HCEC 1CT (cell line): ENCODE data around the gene TEX261.

Experiments used
- DNase-seq: peaks from one replicate; pipeline ENCODE4 v3.0.0-alpha.2; 2017

The TEX261 gene

DNA sequence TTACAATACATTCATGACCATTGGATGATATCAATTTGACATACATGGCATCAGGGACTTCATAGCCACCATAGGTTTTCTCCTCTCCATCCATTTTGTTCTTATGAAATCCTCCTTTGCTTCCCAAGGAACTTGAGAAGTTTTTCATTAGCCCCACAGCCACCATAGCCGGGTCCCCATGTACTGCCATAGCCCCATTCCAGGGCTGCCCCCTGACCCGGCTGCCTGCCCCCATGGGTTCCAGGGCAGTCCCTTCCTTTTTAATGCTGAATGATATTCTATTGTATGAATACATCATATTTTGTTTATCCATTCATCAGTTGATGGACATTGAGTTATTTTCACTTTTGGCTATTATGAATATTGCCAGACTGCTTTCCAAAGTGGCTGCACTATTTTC is 38.5 kb downstream of the TEX261 start:
- DNase-seq = no peak

GRCh38 chr2:70954886-70955285 is 39.8 kb downstream of the TEX261 start:
- DNase-seq = no peak

GRCh38 chr2:70949086-70949485 is 45.6 kb downstream of the TEX261 start:
- DNase-seq = no peak

DNA sequence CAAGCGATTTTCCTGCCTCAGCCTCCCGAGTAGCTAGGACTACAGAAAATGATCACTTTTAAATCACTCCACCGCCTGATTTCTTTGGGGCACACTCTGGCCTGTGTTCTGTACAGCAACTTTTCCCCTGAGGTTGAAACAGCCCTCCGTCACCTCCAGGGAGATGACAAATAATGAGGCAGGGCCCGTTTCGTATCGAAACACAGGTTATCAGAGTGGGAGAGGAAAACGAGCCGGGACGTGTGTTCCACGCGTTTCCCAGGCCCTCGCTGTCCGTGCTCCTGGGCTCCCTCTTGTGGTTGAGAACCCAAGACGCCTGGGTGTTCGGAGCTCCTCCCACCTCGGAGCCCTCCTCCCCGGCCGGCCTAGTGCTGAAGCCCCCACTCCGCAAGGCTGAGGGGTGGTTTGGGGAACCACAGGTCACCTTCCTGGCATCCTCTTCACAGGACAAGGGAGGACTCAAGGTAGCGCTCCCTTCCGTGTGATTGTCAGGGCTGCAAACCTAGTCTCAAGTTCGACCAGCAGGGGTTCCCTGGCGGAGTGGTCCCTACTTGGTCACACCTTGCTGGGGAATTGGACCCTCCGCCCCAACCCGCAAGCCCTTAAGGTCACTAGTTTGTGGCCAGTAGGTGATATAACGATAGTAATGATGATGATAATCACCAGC is 46.2 kb downstream of the TEX261 start:
- peak; percentile 53 for DNase-seq

- peak; percentile 65 for DNase-seq
Measured at GRCh38 chr2:70947556-70948184, 47.0 kb downstream of the TEX261 start.

GRCh38 chr2:70946832-70947442 is 47.7 kb downstream of the TEX261 start:
- peak; percentile 32 for DNase-seq

DNA sequence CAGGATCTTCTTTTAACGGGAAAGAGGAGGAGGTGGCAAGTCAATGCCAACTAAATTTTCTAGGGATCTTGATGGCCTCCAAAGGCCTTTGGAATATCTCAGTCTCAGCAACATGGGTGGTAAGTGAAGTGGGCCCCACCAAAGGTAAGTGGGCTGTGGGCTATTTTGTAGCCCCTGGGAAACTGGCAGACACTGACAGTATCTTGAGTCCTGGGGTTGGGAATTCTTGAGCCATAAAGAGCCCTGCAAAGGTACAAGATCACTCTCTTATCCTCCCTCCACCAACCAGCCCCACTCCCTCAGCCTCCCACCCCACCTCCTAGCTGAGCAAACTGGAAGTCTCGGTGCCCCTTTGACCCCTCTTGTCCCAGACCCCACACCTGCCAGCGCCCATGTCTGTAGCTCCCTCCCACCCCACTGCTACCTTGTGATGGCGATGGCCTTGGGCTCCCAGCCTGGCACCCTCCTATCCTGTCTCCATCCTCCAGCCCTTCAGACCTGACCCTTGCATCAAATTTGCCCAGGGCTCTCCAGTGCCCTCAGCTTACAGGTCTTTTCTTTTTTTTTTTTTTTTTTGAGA is 50.5 kb downstream of the TEX261 start:
- DNase-seq = no peak

DNA sequence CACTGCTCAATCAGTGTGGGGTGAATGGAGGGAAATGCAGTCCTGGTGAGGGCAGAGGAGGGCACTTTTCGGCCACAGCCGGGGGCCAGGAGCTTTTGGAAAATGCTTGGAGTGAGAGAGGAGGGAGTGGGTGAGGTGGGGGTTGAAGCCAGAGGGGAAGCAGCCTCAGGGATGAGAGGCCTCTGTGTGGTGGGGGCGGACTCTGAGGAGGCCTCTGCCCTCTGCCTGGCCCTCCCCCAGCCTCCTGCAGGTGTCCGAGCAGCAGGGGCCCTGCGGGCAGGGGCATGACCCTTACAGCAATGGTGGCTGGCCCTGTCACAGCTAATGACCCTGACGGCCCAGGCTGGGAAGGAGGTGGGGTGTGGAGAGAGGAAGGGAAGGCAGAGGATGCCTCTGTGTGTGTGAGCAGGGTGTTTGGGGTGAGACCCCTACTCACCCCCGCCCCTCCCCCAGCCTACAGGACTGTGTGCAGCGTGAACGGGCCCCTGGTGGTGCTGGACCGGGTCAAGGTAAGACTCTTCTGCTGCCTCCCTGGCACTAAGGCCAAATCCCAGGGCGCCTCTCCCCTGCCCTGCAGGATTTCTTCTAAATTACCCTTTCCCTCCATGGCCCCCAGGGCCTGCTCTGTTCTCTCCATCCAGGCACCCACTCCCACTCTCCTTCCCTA is 51.3 kb downstream of the TEX261 start:
- no peak for DNase-seq

GRCh38 chr2:70942396-70943204 is 52.1 kb downstream of the TEX261 start:
- no peak for DNase-seq

GRCh38 chr2:70941701-70942100 is 53.0 kb downstream of the TEX261 start:
- no peak for DNase-seq

GRCh38 chr2:70941186-70941585 is 53.5 kb downstream of the TEX261 start:
- DNase-seq = no peak

DNA sequence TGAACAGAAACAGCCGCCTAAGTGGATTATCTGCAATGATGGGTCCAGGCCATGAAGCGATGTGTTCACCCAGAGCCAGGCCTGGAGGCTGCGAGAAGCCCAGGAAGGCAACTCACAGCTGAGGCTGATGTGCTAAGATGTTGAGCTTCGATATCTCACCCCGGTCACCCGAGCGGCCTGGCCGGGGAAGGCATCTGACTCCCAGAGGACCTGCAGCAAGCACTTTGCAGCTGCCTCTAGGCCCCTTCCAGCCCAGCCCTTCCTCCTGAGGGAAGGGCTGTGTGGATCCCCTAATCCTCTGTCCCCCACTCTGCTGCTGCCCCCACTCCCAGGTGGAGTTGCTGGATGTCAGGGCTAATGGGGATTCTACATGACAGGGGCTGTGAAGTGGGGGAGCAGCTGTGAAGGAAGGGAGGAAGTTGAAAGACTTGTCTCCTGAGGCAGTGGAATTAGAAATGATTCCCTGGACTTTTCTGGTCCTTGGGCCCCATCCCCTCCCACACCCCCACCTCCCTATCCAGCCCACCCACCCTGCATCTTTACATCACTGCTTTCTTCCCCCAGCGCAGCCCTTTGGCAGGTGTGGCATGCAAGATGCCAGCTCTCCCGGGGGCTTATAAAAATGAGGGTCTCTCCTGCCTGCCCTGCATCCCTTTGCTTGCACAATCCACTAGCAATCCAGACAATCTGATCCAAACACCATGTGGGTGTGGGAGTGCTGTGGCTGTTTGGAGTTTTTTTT is 54.7 kb downstream of the TEX261 start:
- DNase-seq = no peak

DNA sequence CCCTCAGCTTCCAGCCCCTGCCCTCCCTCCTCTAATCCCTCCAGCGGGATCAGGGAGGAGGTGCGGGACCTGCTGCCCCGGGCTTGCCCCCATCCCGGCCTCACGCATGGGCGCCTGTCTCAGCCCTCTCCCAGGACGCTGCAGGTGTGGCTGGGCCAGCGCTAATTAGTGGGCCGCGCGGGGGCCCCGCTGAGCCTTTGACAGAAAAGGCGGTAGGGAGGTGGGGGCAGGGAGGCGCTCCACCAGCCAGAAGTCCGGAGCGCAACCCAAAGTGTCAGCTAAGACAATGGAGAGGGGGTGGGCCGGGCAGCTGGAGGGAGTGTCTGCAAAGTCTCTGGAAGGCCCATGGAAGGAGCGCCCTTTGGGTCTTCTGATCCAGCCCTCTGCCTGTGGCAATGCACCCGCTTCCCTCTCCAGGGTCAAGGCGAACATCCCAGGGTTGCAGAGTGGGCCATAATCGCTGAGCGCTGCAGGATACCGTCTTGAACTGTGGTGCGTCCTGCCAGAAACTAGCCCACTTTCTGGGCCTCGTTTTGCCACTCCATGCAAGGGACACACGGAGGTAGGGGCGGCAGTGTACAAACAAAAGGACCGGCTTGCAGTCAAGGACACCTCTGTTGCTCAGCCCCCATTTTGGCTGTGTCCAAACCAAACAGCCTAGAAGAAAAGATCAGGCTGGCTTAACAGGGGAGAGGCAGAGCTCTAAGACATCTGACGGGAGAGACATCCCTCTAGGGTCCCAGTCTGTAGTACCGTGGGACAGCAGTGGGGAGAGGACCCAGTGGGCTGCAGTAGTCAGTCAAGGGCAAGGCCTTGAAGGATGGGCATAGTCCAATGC is 55.5 kb downstream of the TEX261 start:
- no peak for DNase-seq

DNA sequence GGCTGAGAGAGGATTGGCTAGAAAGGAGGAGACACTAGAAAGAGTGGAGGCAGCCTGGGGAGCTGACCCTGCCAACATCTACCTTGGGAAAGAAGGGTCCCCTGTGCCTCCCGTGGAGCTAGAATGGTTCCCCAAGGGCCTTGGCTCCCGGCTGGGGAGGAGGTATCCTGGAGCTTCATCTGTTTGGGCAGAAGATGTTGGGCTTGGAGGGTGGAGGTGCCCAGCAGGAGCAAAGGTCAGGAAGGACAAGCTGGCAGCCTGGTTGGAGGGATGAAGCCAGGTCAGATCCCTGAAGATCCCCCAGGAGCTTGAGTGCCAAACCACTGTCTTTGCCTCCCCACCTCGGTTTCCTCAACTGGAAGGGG is 56.1 kb downstream of the TEX261 start:
- DNase-seq = no peak

DNA sequence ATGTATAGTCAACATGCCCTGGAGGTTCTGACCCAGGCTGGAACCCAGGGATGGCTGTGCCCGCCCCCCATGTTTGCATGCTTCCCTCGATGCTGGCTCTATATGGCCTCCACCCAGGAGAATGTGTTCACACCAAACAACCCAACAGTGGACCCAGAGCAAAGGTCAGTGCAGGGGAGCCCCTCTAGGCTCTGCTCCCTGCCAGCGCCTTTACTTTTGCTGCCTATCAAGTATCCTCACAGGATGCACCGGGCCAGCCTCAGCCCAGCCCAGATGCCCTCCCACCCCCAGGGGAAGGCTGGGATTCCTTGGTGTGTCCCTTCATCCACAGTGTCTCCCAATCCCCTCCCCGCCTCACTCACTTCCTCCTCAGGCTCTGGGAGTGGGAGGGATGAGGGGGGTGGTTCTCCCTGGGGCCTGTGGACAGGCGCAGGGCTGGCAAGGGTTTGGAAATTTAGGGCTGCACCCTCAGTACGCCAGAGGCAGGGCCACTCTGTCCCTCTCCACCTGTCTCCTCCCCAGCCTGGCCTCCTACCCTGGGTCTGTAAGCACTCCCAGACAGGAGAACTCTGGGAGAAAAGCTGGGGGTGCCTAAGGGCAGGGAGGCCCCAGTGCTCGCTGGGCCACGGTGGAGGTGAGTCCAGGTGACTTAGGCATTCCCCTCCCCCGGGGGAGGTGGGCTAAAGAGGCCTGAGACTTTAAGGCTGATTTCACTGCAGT is 56.6 kb downstream of the TEX261 start:
- DNase-seq = no peak

GRCh38 chr2:70936979-70937811 is 57.5 kb downstream of the TEX261 start:
- no peak for DNase-seq

DNA sequence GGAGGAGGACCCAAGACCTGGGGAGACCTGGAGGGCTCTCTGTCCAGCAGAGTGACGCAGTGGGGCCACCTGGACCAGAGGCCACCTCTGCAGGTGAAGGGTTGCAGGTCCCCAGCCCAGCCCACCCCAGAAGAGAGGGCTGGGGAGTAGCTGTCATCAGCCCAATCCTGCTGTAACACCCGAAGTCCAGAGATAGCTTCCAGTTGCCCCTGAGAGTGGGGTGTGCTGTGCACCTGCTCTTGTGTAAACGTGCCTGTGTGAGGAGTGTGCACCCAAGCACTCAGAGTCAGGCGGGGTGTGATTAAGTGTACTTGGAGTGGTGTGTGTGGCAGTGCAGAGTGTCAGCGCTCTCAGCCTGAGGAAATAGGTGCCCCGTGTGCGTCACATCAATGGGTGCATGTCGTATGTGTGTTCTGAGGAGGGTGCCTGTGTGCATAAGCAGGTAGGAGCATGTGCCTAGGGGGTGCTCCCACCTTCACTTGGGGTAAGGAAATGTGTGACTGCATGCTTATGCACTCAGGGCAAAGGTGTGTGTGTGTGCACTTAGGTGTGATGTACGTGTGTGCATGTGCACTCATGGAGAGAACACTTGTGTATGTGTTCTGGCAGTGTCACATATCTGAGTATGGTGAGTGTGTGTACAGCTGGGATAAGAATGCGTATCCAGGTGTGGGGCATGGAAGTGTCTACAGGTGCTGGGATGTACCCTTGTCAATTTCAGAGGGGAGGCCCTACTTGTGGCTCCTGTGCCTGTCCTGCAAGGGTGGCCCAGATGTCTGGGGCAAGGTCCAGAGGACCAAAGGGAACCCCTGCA is 58.3 kb downstream of the TEX261 start:
- DNase-seq = no peak
